GM19025 (cell line): ENCODE measurements around the gene SUN5.

Experiments
- ATAC-seq: cut with Tn5 transposase; IDR thresholded peaks from one replicate; pipeline ENCODE4 v1.9.1; 2021; ENCODE audit warnings: mild to moderate bottlenecking, low read depth, moderate library complexity; ENCODE audit not compliant: unreplicated experiment

Gene SUN5

DNA sequence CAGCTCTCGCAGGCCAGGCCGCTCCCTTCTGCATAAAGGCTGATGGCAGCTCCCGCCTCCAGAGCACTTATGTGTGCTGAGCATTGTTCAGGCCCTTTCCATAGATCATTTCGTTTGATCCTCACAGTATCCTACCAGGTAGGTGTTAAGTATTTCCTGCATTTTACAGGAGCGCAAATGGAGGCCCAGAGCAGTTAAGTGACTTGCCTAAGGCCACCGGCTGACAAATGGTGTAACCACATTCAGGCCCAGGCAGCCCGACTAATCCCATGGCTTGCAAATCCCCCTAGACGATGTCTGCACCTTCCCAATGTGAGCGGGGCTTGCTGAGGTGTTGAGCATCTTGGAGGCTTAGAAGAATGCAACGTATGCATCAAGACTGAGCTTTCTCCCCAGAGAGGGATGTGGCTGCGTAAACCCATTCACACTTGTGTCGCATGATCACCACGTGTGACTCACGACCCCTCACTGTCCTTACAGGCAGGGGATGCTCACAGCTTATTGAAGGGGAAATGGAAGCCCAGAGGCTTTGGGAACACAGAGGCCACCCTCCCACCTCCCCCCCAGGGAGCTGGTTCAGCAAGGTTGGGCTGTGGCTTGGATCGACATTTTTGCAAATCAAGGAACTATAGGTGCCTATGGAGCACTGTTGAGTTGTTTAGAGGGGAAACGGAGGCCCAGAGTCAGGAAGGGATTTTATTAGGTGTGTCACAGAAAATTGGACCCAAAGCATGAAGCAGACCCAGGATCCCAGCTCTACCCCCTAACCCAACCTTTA is 10.3 kb upstream of the SUN5 start:
- no peak for ATAC-seq

DNA sequence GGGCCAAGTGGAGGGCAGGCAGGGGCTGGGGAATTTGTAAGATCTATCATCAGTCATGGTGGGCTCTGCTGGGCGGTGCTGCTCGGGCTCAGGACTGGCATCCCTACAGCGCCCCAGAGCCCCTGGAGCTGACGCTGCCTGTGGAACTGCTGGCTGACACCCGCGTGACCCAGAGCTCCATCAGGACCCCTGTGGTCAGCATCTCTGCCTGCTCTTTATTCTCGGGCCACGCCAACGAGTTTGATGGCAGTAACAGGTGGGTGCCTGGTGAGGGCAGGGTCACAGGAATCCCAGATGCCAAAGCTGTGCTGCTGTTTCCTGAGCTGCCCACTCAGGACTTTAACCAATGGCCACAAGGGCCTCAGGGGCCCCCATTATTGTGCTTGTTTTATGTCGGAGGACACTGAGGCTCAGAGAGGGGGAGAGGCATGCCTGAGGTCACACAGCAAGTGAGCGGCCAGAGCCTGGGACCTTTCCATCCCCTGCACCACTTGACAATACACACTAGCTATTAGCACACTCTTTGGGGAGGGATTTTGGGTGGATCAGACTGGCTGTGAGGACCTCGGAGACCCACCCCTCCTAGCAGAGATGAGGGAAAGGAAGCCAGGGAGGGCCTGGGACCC is 9.6 kb upstream of the SUN5 start:
- ATAC-seq: no peak

DNA sequence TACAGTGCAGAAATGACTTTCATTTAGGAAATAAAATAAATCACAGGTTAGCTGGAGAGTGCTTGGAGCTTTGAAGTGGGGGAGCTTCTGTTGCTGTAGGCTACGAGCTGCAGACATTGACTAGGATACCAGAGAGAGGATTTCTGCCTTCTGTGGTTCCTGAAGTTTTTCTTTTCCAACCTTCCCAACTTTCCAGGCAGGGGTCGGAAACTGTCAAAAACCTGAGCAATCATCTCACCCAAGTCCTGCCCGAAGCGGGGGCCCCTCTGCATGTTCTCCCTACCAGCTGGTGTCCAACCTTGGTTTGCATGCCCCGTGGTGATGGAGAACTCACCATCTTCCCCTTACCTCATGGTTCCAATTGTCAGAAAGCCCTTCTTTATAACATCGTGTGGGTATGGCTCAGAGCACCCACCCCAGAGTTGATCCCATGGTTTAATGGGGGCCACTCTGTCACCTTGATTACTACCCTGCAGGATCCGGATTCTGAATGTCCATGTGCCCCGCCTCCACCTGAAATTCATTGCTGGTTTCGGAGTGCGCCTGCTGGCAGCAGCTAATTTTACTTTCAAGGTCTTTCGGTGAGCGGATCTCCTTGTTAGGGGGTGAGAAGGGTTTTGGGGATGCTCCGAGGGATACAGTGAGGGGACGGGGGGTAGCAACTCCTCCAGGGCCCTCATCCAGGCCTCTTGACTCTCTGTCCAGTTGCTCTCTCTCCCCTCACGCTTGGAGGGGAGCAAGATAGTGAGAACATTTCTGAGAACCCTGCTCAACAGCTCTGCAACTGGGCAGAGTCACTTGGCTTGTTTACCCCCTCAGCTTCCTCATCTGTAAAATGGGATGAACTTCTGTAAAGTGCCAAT is 8.3 kb upstream of the SUN5 start:
- ATAC-seq: no peak

DNA sequence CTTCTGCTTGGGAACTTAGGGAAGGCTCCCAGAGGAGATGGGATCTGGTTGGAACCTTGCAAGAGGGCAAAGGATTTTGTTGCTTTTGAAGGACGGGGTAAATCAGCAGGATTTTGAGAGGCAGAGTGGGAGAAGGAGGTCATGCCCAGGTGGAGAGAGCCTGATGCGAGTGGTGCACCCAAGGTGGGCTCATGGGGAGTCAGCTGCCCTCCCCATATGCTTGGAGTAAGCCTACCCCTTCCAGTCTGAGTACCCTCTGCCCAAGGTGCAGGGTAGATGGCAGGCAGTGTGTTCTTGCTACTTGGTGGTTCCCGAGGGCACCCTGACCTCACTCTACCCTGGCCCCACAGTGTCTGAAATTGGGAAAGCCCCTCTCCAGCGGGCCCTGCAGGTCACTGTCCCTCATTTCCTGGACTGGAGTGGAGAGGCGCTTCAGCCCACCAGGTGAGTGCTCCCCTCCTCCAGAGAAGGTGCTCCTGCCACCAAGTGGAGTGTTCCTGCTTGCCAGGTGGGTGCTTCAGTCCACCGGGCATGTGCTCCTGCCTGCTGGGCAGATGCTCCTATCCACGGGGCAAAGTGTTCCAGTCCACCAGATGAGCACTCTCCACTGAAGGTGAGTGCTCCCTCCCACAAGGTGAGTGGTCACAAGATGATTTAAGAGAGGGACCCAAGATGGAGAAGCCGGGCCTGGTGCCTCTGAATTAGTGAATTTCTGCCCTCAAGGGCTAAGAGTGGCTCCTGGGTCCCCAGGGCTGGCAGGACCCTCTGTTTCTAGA is 6.6 kb upstream of the SUN5 start:
- no peak for ATAC-seq

DNA sequence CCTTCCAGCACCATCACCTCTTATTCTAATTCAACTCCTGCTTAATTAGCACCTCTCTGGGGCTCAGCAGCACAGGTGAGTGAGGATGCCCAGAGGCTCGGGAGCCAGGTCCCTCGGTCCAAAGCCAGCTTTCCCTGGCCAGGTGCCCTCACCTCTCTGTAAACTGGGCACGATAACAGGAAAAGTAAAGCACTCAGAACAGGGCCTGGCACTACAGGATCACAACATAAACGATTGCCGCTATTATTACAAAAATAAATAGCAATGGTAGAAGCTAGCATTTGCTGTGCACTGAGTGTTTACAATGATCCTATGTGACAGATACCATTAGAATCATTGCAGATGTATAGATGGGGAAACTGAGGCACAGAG is 5.9 kb upstream of the SUN5 start:
- no peak for ATAC-seq

DNA sequence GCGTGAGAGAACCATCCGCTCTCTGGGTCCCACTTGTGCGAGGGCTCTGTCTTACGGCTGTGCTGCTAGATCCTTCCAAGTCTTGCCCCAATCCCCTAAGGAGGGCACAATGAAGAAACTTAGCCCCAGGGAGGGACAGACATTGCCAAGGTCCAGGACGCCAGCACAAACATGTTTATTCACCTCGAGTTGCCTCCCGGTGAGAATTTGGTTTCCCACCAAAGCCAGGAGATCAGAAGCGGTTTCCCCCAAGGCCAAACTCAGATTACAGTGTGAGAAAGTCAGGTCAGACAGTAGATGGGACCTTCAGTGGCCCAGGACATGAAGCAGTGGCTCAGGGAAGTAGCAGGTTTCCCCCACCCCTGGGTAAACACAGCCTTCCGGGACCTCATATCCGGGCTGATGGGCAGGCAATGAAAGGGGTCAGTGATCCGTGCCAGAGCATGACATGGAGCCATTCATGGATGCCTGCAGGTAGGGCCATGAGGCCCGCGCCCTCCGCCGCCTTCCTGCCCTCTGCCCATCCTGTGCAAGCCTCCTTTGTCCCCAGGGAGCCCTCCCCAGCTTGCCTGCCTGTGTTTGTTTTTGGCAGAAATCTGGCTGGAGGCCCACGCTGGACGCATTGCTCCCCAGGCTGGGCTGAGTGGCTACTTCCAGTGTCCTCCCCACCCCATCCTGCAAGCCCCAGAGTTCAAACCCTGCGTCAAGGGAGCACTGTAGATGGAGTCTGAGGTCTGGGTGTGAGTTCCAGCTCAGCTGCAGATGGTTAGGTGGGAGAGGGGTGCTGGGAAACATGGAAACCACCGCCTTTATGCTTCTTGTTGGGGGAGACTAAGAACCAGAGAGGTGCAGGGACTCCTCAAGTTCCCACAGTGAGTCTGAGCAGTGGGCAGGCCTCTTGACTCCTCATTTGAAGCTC is 5.2 kb upstream of the SUN5 start:
- ATAC-seq: no peak

DNA sequence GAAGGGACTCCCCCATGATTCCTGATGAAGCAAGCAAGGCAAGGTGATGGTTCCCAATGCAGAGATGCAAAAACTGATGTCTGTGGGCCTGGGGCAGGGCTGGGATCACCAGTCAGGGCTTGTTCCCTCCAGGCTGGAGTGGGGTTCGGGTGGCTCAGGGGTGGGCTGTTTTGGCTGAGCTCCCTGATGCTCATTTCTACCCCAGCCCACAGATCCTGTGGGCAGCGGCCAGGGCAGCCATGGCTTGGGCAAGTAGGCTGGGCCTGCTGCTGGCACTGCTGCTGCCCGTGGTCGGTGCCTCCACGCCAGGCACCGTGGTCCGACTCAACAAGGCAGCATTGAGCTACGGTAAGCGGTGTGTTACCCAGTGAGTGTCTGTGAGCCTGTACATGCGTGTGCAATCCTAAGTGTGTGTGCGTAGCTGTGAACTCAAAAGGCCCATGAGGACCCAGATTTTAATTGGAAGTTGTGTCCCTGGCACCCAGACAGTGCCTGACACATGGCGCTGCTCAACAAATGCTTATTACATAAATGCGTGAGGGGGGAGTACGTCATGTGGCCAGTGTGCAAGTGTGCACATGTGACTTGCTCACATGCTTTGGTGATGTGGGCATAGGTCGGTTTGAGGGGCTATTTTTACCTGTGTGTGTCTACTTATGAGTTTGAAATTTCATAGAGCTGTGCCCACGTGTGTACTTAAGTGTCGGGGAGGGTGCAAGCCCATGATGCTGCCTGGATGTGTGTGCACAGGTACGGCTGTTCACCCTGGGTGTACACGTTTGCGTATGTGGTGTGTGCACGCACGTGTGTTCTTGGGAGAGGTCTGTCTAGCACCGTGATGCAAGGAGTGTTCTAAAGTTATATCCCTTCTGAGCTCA is 4.3 kb upstream of the SUN5 start:
- ATAC-seq: no peak

DNA sequence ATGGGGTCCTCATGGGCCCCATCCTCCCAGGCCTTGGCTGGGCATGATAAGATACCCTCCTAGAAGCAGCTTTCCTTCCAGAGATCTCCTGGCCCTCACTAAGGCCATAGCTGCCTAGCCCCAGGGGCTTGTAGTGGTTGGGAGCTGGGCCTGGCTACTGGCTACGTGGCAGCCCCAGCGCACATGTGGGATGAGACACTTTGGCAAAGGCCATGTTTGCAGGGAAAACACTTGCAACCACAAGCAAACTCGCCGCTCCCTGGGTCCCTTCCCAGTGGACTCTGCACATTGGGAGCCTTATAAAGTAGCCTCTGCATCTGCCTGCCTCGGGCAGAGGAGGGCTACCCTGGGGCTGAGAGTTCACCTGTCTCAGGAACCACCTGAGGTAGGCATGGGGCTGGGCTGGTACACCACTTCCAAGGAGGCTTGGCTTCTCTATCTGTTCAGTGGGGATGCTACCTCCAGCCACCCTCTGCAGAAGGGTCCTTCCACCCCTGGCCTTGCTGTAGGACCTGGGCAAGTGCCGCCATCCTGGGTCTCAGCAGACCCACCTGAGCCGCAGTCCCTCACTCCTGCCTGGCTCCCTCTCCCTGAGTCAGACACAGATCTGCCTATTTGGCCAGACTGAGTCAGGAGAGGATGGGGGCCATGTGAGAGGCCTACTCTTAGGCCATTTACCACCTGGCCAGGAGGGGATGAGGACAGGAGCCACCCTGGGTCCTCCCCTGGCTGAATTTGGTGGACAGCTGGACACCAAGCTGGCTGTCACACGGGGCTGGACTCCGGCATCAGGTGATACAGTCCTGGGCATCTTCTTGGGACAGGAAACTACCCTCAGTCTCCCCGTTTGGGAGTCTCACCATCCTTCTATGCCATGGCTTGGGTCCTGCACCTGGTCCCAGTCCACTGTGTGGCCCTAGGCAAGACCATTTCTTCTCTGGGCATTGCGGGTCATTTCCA is 3.4 kb upstream of the SUN5 start, which contains the start of gene BPIFB2:
BPIFB2 (plus strand) TSS at position 329 of the 960 bp plus-strand sequence. CDS start 871 bp downstream, outside the sequence.
- no peak for ATAC-seq

DNA sequence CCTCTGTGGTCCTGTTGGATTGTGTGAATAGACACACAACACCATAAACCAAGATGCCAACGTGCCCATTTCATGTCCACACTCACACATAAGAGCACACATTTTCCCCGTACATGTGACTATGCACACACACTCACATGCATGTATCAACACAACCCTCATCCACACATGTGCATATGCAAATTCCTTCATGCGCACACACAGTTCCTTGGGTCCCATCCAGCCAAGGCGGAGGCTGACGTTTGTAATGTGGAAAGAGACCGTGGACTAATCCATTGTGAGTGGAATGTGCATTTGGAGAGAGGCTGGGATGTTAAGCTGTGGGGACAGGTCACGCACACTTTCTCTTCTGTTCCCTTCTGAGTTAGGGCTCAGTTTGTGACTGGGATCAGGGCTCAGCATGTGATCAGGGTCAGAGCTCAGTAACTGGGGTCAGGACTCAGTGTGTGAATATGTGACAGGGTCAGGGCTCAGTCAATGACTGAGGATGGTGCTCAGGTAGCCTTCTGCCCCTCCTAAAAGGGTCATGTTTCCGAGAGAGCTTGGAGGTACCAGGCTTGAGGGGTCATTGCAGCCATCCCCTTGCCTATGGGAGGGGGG is 2.6 kb upstream of the SUN5 start:
- ATAC-seq: no peak

DNA sequence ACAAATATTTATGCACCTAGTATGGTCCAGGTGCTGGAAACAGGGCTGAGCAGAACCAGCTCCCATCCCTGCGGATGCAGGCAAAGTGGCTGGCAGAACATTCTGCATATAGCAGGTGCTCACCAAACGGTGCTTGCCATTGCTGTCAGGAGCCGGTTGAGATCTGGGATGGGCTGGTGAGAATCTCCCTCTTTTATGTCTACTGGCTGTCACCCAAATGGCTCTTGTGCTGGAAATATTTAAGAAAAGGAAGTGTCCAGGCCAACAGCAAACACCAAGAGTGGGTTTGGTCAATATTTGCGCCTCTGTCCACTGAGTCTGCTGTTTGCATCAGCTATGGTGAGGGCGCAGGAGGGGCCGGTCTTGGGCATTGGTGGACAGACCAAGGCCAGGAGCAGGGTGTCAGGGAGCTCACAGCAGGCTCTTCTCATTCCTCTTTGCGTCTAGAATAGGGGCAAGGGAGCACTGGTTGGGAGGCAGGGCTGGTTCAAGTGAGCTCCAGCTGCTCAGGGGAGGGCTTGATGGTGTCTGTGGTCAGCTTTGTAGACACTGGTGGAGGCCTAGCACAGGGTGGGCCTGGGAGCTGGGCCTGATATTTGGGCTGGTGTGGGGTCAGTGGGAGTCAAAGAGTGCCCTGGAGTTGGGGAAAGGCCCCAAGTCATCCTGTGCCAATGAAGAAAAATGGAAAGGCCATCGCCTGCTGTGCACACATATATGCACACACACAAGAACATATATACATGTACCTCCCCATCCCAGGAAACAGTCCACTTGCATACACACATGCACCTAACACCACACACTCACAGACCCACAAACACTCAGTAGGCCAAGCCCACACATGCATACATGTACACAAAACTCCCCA is 1.9 kb upstream of the SUN5 start:
- ATAC-seq: no peak

DNA sequence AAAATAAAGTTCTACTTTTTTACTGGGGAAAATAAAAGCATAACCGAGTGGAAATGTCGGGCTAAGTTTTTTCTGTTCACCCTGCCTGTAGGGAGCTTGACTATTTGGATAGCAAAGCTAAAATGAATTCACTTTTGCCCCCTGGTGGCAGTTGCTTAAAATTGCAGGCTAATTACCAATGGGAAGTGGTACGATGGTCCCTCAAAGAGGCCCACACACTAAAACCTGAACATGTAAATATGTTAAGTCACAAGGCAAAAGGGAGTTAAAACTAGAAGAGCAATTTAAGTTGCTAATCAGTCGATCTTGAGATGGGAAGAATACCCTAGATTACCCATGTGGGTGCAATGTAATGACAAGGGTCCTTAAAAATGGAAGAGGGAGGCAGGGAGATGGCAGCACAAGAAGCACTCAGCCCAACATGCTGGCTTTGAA is 916 bp upstream of the SUN5 start:
- ATAC-seq: no peak

DNA sequence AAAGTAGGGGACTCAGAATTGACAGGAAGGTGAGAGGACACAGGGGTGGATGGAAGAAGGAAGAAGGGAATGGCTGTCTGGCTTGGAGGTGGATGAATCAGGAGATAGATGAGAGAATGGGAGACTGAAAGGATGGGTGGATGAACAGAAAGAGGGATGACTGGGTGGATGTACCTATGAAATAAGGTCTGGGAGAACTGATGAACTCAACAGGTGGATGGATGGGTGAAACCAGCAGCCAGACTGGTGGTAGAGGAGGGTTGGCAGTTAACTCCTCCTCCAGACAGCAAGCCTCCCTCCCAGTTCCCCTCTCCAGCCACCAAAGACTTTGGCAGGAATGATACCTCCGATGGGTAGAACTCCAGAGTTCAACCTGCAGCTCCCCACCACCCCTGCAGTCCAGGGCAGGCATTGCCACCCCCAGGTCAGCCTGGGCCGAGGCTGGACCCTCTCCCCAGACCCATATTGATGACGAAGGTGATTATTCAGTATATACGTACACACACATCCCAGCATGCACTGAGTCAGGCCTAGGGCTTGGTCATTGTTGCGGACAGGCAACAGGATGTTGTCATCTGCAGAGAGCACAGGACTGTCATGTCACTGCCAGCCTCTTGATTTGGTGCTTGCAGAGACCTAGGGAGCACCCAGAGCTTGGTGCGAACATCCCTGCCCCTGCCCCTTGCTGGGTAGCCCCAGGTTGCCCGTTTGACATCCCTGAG is 2.0 kb downstream of the SUN5 start:
- ATAC-seq: no peak

DNA sequence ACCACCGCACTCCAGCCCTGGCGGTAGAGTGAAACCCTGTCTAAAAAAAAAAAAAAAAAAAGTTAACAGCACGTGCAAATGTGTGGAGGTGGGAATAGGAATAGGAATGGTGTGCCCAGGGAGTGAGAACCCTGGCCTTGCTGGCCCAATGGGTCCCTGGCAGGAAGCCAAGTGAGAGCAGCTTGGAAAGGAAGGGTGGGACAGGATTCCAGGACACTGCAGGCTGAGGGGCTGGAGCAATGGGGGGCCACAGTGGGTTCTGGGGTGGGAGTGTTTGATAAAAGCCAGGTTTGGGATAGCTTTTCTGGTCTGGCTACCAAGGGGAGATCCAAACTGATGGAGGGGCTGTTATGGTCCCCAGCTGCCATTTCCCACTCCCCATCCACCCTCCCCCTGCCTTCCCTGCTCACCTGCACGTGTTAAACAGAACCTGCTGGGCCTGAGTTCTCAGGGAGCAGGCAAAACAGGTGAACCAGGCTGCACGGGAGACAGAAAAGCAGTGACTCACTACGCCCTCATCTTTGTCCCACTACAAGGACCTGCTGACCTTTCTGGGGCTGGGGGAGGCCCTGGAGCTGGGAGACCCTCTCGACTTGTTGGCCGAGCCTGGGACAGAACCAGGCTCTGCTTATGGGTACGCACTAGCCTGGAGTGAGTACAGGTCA is 3.3 kb downstream of the SUN5 start:
- no peak for ATAC-seq

DNA sequence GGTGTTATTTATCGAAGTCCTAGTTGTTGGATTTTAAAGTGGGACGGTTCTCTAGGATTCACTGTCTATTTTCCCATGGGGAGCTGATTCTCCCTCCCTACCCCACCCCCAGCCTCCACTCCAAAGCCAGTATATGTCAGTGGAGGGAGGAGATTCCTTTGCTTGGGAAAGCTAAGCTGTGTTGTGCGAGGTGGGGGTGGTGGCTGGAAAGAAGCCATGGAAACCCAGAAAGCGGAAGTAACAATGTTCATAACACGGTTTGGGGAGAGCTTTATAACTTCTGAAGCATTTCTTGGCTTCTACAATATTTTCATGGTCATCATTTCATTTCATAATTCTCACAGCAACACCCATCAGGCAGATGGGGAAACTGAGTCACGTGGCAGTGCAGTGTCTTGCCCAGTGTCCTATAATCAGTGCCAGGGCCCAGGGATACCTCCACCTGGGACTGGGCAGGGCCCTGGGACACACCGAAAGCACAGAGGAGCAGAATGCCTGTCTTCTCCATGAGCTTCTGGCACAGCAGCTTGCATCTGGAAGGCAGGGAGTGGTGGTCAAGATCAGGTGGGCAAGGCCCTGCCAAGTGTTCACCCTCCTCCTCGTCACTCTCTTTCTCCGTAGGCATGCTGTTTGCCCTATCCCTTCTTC is 4.5 kb downstream of the SUN5 start:
- ATAC-seq: no peak
